ENCODE data around the gene STX16.

STX16 gene, protein sequence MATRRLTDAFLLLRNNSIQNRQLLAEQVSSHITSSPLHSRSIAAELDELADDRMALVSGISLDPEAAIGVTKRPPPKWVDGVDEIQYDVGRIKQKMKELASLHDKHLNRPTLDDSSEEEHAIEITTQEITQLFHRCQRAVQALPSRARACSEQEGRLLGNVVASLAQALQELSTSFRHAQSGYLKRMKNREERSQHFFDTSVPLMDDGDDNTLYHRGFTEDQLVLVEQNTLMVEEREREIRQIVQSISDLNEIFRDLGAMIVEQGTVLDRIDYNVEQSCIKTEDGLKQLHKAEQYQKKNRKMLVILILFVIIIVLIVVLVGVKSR

GRCh38 chr20:58650776-58651558 lies at the start of gene STX16:
Gene STX16 (plus strand): TSS chr20:58651283. CDS start chr20:58652007, 724 bp downstream.
- peak; percentile 91 for DNase-seq

- no peak for DNase-seq
These were observed 49.0 kb upstream of the STX16 start for GRCh38 chr20:58602124-58602523.

- no peak for DNase-seq
These were observed 47.4 kb upstream of the STX16 start for GRCh38 chr20:58603721-58604120.

DNA sequence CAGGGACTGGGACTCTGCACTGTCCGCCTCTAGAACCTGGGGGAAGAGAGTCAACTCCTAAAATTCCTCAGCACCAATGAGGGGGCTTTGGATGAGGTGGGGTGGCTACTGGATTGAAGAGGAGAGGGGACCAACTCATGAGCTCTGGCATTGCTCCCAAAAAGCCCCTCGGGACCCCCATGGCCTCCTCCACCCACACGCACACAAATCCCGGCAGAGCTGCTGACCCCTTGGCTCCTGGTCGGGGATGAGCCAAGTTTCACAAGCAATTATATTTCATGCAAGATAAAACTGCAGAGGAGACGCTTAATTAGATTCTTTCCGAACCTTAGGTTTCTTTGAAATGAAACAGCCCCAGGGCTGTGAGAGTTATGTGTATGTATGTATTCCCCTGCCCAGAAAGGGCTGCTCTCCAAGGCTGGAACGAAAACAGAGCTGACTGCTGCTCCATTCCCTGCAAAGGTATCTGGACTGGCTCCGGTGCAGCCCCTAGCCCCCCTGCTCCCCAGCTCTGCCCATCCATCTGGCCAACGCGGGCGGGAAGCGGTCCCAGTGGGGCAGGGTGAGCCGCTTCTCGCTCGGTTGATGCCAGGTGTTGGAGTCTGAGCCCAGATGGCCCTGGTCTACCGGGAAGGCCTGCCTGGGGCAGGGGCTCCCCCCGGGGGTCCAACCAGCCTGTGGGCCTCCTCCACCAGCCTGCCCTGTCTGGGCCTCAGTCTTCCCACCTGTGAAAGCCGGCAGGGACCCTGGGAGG lies 46.8 kb upstream of the STX16 start:
- no peak for DNase-seq

GRCh38 chr20:58605292-58606065 lies 45.6 kb upstream of the STX16 start:
- no peak for DNase-seq

- no peak for DNase-seq
These were observed 44.9 kb upstream of the STX16 start for GRCh38 chr20:58606184-58606583.

DNA sequence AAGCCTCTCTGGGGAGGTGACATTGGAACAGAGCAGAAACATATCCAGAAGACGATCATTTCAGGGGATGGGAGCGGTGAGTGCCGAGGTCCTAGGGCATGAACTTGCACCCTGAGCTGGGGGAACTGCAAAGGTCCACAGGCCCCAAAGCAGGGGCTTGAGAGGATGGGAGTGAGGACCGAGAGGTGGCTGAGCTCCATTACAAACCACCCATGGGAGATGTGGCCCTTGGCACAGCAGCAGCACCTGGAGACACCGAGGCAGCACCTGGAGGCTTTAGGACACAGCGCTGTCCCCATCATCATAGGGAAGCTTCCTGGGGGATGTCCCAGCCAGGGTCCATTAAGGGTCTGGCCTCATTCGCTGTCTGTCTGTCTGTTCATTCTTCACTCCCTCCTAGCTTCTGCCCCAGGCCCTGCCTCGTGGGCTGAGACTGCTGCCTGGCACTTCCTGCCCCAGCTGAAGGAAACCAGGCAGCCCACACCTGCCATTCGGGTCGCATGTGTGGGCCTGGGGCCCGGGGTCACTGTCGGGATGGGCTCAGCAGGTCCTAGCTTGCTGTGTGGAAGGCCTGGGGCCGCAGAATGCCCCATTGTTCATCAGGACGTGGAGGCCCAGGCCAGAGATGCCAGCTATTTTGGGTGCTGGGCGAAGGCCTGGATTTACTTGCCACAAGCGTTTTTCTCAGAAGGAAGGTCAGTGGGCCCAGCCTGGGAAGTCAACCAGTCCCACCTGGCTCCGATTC lies 42.8 kb upstream of the STX16 start:
- no peak for DNase-seq

GRCh38 chr20:58609026-58609425 lies 42.1 kb upstream of the STX16 start:
- no peak for DNase-seq

- DNase-seq, result no peak
These were observed 40.8 kb upstream of the STX16 start for GRCh38 chr20:58610071-58610800.

DNA sequence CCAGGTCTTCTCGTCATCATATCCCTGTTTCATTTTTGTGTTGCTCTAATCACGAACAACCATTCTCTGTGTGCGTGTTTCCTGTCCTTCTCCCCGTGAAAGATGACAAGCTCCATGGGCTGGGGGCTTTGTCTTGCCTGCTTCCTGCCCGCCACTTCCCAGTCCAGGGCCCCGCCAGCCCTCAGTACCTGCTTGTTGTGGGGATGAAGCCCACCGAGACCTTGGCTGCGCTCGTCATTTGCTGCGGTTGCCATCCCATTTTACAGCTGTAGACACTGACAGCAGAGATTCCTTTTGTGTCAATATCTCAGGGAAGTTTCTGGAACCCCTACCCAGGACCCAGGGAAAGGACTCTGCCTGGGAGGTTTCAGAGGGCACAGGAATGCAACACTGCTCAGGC lies 40.3 kb upstream of the STX16 start:
- DNase-seq, result no peak

- DNase-seq, result no peak
These were observed 39.6 kb upstream of the STX16 start for GRCh38 chr20:58611236-58612030.

DNA sequence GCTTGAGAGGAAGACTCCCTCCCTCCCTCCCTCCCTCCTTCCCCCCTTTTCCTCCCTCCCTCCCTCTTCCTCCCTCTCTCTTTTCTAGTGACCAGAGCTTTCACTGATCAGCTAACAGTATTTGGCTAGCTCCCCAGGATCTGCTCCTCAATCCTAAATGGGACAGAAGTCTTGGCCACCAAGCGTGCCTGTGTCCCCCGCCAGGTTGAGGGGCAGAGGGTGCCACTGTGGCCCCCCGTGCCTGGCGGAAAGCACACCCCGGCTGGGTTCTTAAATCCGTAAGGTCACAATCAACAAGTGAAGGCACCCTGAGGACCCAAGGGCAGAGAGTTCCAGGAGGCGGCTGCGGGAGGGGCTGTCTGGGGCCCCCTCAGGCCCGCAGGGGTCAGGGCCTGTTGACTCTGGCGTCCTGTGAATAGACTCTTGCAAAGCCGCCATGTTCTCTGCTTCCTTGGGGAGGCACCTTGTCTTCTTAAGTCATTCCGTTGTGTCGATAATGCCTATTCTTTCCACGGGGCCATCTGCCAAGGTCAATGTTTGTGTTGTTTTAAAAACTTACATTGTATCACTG lies 38.9 kb upstream of the STX16 start:
- DNase-seq, result no peak

DNA sequence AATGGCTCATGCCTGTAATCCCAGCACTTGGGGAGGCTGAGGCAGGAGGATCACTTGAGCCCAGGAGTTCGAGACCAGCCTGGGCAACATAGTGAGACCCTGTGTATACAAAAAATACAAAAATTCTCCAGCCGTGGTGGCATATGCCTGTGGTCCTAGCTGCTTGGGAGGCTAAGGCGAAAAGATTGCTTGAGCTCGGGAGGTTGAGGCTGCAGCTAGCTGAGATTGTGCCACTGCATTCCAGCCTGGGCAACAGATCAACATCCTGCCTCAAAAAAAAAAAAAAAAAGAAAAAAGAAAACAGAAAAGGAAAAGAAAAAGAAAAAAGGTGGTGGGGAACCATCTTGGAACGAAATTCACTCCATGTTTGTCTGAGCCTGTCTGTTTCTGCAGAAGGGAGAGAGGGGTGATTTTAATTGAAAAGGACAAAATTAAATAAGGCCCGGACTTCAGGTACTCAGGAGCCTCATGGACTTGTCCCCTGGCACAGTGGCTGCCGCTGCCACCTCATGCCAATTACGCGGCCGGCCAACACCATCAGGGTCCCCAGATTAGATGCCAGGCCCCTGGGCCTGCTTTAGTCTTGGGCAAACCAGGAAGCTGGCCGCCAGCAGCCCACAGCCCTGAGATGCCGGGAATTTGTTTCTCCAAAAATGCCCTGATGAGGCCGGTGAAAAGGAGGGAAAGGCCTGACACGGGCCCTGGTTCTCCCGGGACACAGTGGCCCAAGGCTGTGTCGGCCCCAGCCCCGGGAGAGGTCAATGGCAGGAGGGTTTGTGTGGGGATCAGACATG lies 37.8 kb upstream of the STX16 start:
- DNase-seq, result no peak

DNA sequence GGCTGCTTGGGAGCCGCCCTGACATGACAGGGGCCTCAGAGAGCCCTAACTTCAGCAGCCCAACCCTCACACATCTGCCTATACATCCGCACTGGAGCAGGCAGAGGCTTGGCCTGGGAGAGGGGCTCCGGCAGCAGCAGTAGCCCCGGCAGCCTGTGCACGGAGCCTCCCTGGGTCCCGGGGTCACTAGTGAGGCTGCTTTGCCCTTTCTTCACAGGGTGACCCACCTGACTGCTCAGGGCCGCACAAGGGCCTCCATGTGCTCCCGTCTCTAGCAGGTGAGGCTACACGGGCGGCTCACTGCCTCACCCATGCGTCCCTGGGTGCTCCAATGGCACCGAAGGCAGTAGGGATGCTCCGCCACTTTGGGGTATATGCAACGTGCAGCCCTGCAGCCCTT lies 36.7 kb upstream of the STX16 start:
- DNase-seq, result no peak

GRCh38 chr20:58614984-58615760 lies 35.9 kb upstream of the STX16 start:
- no peak for DNase-seq

- DNase-seq, result no peak
These were observed 34.7 kb upstream of the STX16 start for GRCh38 chr20:58616411-58616810.

- DNase-seq, result no peak
These were observed 33.9 kb upstream of the STX16 start for GRCh38 chr20:58617158-58617557.

GRCh38 chr20:58618351-58619076 lies 32.6 kb upstream of the STX16 start:
- no peak for DNase-seq

All from activated naive CD4-positive, alpha-beta T cell treated with Interleukin-2 at 50 U/mL for 16 hours (primary cell).